MM.1S (cell line): ENCODE results near the gene NALCN.

Experiments used
- DNase-seq: peaks from one replicate; pipeline ENCODE4 v3.0.0-alpha.2; 2015
- H2AFZ ChIP-seq: fragments of 300-600 bp; sonication (generic); 2 replicates; pipeline ENCODE4 v1.6.0; 2016; ENCODE audit warnings: antibody characterized with exemption, low read length
- H3F3A ChIP-seq: fragments of 300-600 bp; sonication (generic); 2 replicates; pipeline ENCODE4 v1.6.1; 2016; ENCODE audit warnings: mild to moderate bottlenecking, antibody characterized with exemption, low read length, moderate library complexity, mixed read lengths; ENCODE audit not compliant: insufficient read depth
- H3K27ac ChIP-seq: fragments of 300-600 bp; sonication (generic); 2 replicates; pipeline ENCODE4 v1.5.1; 2016; ENCODE audit warnings: mild to moderate bottlenecking, low read length
- H3K27me3 ChIP-seq: fragments of 300-600 bp; sonication (generic); replicated peaks from 2 replicates; pipeline ENCODE4 v1.6.0; 2016; ENCODE audit warnings: low read length; ENCODE audit not compliant: insufficient read depth
- H3K36me3 ChIP-seq: fragments of 300-600 bp; sonication (generic); replicated peaks from 2 replicates; pipeline ENCODE4 v1.6.1; 2016; ENCODE audit warnings: mild to moderate bottlenecking, low read length, mixed read lengths; ENCODE audit not compliant: insufficient read depth
- H3K4me1 ChIP-seq: fragments of 300-600 bp; sonication (generic); 2 replicates; pipeline ENCODE4 v1.6.1; 2016; ENCODE audit warnings: low read length, mixed read lengths
- H3K4me2 ChIP-seq: fragments of 300-600 bp; sonication (generic); 2 replicates; pipeline ENCODE4 v1.6.0; 2016; ENCODE audit warnings: low read depth, low read length
- H3K4me3 ChIP-seq: fragments of 300-600 bp; sonication (generic); 2 replicates; pipeline ENCODE4 v1.5.1; 2016; ENCODE audit warnings: low read length, mixed read lengths
- H3K79me2 ChIP-seq: fragments of 300-600 bp; sonication (generic); 2 replicates; pipeline ENCODE4 v1.6.1; 2016; ENCODE audit warnings: mixed run types, low read length, mixed read lengths
- H3K9ac ChIP-seq: fragments of 300-600 bp; sonication (generic); 2 replicates; pipeline ENCODE4 v1.6.1; 2016; ENCODE audit warnings: low read length, mixed read lengths
- H3K9me2 ChIP-seq: fragments of 300-600 bp; sonication (generic); replicated peaks from 2 replicates; pipeline ENCODE4 v1.6.1; 2016; ENCODE audit warnings: mild to moderate bottlenecking, low read length, mixed read lengths; ENCODE audit not compliant: insufficient read depth
- H3K9me3 ChIP-seq: fragments of 300-600 bp; sonication (generic); replicated peaks from 2 replicates; pipeline ENCODE4 v1.6.1; 2016; ENCODE audit warnings: mild to moderate bottlenecking, low read length, mixed read lengths; ENCODE audit not compliant: insufficient read depth
- H4K20me1 ChIP-seq: fragments of 300-600 bp; sonication (generic); 2 replicates; pipeline ENCODE4 v1.6.1; 2016; ENCODE audit warnings: mild to moderate bottlenecking, low read length, moderate library complexity, mixed read lengths; ENCODE audit not compliant: insufficient read depth
- CTCF ChIP-seq: fragments of 300-600 bp; sonication (generic); IDR thresholded peaks from 2 replicates; pipeline ENCODE4 v1.5.1; 2016; ENCODE audit warnings: antibody characterized with exemption, low read length, mixed read lengths
- EZH2 ChIP-seq: fragments of 300-600 bp; sonication (generic); optimal IDR thresholded peaks from 2 replicates; pipeline ENCODE3; 2017; ENCODE audit warnings: low read depth, mild to moderate bottlenecking, antibody characterized with exemption, low read length, mixed read lengths
- EZH2phosphoT487 ChIP-seq: fragments of 300-600 bp; sonication (generic); IDR thresholded peaks from 2 replicates; pipeline ENCODE4 v1.6.1; 2018; ENCODE audit warnings: antibody characterized with exemption, low read length

Gene NALCN

DNA sequence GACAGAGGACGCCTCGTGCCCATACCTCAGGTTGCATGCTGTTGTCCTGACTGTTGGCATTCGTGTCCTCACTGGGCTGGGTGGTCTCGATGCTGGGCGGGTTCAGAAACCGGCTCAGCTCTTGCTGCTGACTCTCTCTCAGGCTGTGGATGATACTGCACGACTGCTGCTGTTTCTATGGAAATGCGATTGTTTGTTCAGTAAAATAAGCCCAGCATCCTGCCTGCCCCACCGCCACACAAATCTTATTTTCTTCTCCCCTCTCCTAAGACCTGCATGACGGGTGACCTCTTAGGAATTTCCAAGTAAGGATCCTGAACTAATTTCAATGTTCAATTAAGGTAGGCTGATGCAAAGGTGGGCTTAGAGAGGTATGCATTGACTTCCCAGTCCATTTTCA is 356.5 kb downstream of the NALCN start:
- Histone ChIP-seq H3K9me3 (no peaks in the 10 kb centered on the region), H3K4me1 (no peaks in the 10 kb centered on the region), H3F3A (no peaks in the 10 kb centered on the region), H3K9ac (no peak overlapping the region), H3K27me3 (no peaks in the 10 kb centered on the region), H3K4me3 (no peak overlapping the region), H3K27ac (no peak overlapping the region), H2AFZ (no peak overlapping the region), H3K9me2 (no peaks in the 10 kb centered on the region), H3K4me2 (no peak overlapping the region), H4K20me1 (no peaks in the 10 kb centered on the region), H3K79me2 (no peaks in the 10 kb centered on the region), H3K36me3 (no peaks in the 10 kb centered on the region)
- no peak for TF ChIP-seq CTCF
- TF ChIP-seq EZH2phosphoT487: no peak
- no peak for TF ChIP-seq EZH2
- no peak for DNase-seq

DNA sequence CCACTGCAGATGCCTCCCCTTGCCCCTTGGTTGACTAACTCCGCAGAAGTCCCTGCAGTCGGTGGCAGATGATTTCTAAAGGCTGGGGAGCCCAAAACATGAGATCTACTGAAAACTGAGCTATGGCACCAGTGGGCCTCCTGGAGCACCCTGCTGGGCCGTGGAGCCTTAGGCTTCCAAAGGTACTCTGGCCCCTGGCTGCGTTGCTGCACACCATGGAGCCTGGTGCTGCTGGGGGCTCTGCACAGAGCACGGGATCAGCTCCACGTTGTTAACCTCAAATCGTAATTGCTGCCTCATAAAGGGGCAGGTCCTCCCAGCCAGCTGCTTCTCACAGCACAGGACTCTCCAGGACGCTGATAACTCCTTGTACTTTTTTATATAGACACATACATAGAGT is 357.5 kb downstream of the NALCN start:
- Histone ChIP-seq H3K9ac (no peak overlapping the region), H4K20me1 (no peaks in the 10 kb centered on the region), H3K9me2 (no peaks in the 10 kb centered on the region), H3K9me3 (no peaks in the 10 kb centered on the region), H3K27me3 (no peaks in the 10 kb centered on the region), H3K27ac (no peak overlapping the region), H3K4me3 (no peak overlapping the region), H3K4me2 (no peak overlapping the region), H3K79me2 (no peaks in the 10 kb centered on the region), H3K4me1 (no peaks in the 10 kb centered on the region), H3F3A (no peaks in the 10 kb centered on the region), H2AFZ (no peak overlapping the region), H3K36me3 (no peaks in the 10 kb centered on the region)
- DNase-seq: no peak
- TF ChIP-seq EZH2 (no peak), CTCF (no peak), EZH2phosphoT487 (no peak)

GRCh38 chr13:101053301-101054093 is 362.8 kb downstream of the NALCN start:
- no peak overlapping the region for H2AFZ ChIP-seq

More at GRCh38 chr13:101053301-101054093, 362.8 kb downstream of the NALCN start:
- Histone ChIP-seq H3F3A (no peaks in the 10 kb centered on the region), H3K9me3 (no peaks in the 10 kb centered on the region), H3K9ac (no peak overlapping the region), H3K27ac (no peak overlapping the region), H3K79me2 (no peaks in the 10 kb centered on the region), H3K36me3 (no peaks in the 10 kb centered on the region), H3K27me3 (no peaks in the 10 kb centered on the region), H3K4me2 (no peak overlapping the region), H3K9me2 (no peaks in the 10 kb centered on the region), H3K4me1 (no peaks in the 10 kb centered on the region), H4K20me1 (no peaks in the 10 kb centered on the region), H3K4me3 (no peak overlapping the region)
- no peak for DNase-seq
- TF ChIP-seq CTCF: no peak
- TF ChIP-seq EZH2phosphoT487: no peak
- no peak for TF ChIP-seq EZH2
